GM21717 (cell line): ENCODE results near the gene DLX1.
"Not testable (repeated sequence)": the region's sequence is repeated elsewhere in the genome, so short reads cannot be mapped to it uniquely, and the experiment has no call there.

ENCODE experiments used
- ATAC-seq: cut with Tn5 transposase; IDR thresholded peaks from one replicate; pipeline ENCODE4 v1.9.1; 2021; ENCODE audit warnings: mild to moderate bottlenecking, moderate library complexity; ENCODE audit not compliant: unreplicated experiment

Gene DLX1

GRCh38 chr2:172063446-172063845 is 21.9 kb upstream of the DLX1 start:
- no peak for ATAC-seq

- no peak for ATAC-seq
These were observed 20.2 kb upstream of the DLX1 start for GRCh38 chr2:172065111-172065510.

- no peak for ATAC-seq
These were observed 18.9 kb upstream of the DLX1 start for GRCh38 chr2:172066394-172066886.

- not testable (repeated sequence) for ATAC-seq
These were observed 17.4 kb upstream of the DLX1 start for GRCh38 chr2:172067905-172068304.

GRCh38 chr2:172070936-172071335 is 14.4 kb upstream of the DLX1 start:
- ATAC-seq, result no peak

GRCh38 chr2:172072303-172072702 is 13.0 kb upstream of the DLX1 start:
- ATAC-seq, result no peak

GRCh38 chr2:172072706-172073105 is 12.6 kb upstream of the DLX1 start:
- ATAC-seq, result no peak

GRCh38 chr2:172073518-172073917 is 11.8 kb upstream of the DLX1 start:
- ATAC-seq, result no peak

GRCh38 chr2:172074254-172074653 is 11.1 kb upstream of the DLX1 start:
- ATAC-seq, result no peak

- ATAC-seq, result no peak
These were observed 5.9 kb upstream of the DLX1 start for GRCh38 chr2:172079416-172079815.

GRCh38 chr2:172079838-172080640 is 5.3 kb upstream of the DLX1 start:
- no peak for ATAC-seq

- no peak for ATAC-seq
These were observed 4.6 kb upstream of the DLX1 start for GRCh38 chr2:172080641-172081220.

- no peak for ATAC-seq
These were observed 3.9 kb upstream of the DLX1 start for GRCh38 chr2:172081221-172082022.

- ATAC-seq, result no peak
These were observed 3.0 kb upstream of the DLX1 start for GRCh38 chr2:172082105-172082943.

- ATAC-seq, result no peak
These were observed 2.2 kb upstream of the DLX1 start for GRCh38 chr2:172082944-172083627.

- ATAC-seq, result no peak
These were observed 1.5 kb upstream of the DLX1 start for GRCh38 chr2:172083628-172084394.

- no peak for ATAC-seq
These were observed 987 bp upstream of the DLX1 start for GRCh38 chr2:172084395-172084644.

GRCh38 chr2:172084645-172085459 is 455 bp upstream of the DLX1 start:
- peak; percentile 88 for ATAC-seq
